Muscle of leg (tissue), 11 donors: ENCODE measurements around the gene SMCO1. TPM values are rescaled to one million over a fixed set of nuclear protein-coding genes. Genes with fewer than 3 reads are reported as not detected.
"Not testable (repeated sequence)": the region's sequence is repeated elsewhere in the genome, so short reads cannot be mapped to it uniquely, and the experiment has no call there.

Source experiments
- DNase-seq: peaks from one replicate; pipeline ENCODE4 v3.0.0; 2013
- H3K27ac ChIP-seq: one replicate; pipeline ENCODE4 v1.5.1; 2013; ENCODE audit warnings: mild to moderate bottlenecking, low read length, control low read depth
- H3K27me3 ChIP-seq: one replicate; pipeline ENCODE4 v1.6.1; 2013; ENCODE audit warnings: low read length; ENCODE audit not compliant: control insufficient read depth, insufficient read depth
- H3K36me3 ChIP-seq: one replicate; pipeline ENCODE4 v1.6.1; 2013; ENCODE audit warnings: low read length; ENCODE audit not compliant: control insufficient read depth, insufficient read depth
- H3K4me1 ChIP-seq: one replicate; pipeline ENCODE4 v1.6.1; 2013; ENCODE audit warnings: low read length; ENCODE audit not compliant: control insufficient read depth, insufficient read depth
- H3K4me3 ChIP-seq: one replicate; pipeline ENCODE4 v1.5.1; 2013; ENCODE audit warnings: low read length, control low read depth
- H3K9me3 ChIP-seq: replicated peaks from 2 replicates; pipeline ENCODE4 v1.6.1; 2013; ENCODE audit warnings: low read depth, low read length; ENCODE audit not compliant: control insufficient read depth
- WGBS: methylation state at CpG from one replicate; pipeline ENCODE4 v1.1.5; 2013; ENCODE audit warnings: missing lambda C conversion rate; ENCODE audit not compliant: insufficient coverage; 5-methylcytosine and 5-hydroxymethylcytosine counted together
- polyA plus RNA-seq, 8 donors: library from polyadenylated mRNA; unstranded; fragments of 120-200 nt; gene quantifications; one replicate each; pipeline versions ENCODE4 v1.2.1 to v1.2.3, GENCODE V29; 2013; ENCODE audit warnings: inconsistent platforms in 1 of 8, low replicate concordance in 1 of 8; ENCODE audit not compliant: insufficient read length in 8 of 8, insufficient read depth in 1 of 8
- total RNA-seq: library from RNA; stranded (reverse); fragments of 120-200 nt; gene quantifications from one replicate; pipeline ENCODE4 v1.2.4, GENCODE V29; 2013

SMCO1 gene
- total and polyA plus RNA-seq, 9 donors = 1.2 to 4.1 (median 1.8) TPM

DNA sequence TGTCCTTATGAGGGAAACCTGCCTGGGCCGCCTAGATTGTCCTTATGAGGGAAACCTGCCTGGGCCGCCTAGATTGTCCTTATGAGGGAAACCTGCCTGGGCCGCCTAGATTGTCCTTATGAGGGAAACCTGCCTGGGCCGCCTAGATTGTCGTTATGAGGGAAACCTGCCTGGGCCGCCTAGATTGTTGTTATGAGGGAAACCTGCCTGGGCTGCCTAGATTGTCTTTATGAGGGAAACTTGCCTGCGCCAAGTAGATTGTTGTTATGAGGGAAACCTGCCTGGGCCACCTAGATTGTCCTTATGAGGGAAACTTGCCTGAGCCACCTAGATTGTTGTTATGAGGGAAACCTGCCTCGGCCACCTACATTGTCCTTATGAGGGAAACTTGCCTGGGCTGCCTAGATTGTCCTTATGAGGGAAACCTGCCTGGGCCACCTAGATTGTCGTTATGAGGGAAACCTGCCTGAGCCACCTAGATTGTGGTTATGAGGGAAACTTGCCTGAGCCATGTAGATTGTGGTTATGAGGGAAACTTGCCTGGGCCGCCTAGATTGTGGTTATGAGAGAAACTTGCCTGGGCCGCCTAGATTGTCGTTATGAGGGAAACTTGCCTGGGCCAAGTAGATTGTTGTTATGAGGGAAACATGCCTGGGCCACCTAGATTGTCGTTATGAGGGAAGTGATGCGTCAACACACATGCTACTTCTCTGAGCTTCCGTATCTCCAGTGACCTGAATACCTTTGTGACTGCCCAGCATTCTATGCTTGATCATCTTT is 3.3 kb downstream of the SMCO1 start:
- H3K4me1 ChIP-seq, DNase-seq, H3K9me3 ChIP-seq, H3K4me3 ChIP-seq, H3K27ac ChIP-seq, H3K36me3 ChIP-seq, H3K27me3 ChIP-seq: not testable (repeated sequence)
- 92% methylated on average over 10 of the region's 15 CpGs for WGBS

DNA sequence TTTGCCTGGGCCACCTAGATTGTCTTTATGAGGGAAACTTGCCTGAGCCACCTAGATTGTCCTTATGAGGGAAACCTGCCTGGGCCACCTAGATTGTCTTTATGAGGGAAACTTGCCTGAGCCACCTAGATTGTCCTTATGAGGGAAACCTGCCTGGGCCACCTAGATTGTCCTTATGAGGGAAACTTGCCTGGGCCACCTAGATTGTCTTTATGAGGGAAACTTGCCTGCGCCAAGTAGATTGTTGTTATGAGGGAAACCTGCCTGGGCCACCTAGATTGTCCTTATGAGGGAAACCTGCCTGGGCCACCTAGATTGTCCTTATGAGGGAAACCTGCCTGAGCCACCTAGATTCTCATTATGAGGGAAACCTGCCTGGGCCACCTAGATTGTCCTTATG is 4.0 kb downstream of the SMCO1 start:
- not testable (repeated sequence) for H3K4me3 ChIP-seq, H3K27me3 ChIP-seq, H3K4me1 ChIP-seq, DNase-seq, H3K36me3 ChIP-seq, H3K9me3 ChIP-seq, H3K27ac ChIP-seq
- WGBS = no CpG with 5 or more reads among the region's 1 CpG

DNA sequence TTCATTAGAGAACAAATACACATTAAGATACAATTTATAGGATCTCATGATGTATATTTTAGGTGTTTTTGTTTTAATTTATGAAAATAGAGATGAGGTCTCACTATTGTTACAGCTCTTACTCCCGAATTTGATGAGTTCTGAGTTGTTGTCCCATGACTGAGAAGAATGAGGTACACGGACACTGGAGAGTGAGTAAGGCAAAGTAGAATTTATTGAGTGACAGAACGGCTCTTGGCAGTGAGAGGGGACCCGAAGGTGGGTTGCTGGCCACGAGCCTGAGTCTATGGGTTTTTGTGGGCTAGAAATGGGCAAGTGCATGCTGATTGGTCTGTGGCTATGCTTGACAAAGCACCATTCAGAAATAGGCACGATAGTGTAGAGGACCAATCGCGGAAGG is 8.5 kb downstream of the SMCO1 start:
- Histone ChIP-seq H3K4me1 (peaks cover 2% of the 10 kb centered on the region), H3K27ac (no peak overlapping the region), H3K36me3 (no peaks in the 10 kb centered on the region), H3K9me3 (peaks cover 2% of the 10 kb centered on the region), H3K27me3 (peaks cover 2% of the 10 kb centered on the region), H3K4me3 (no peak overlapping the region)
- WGBS = 84% methylated on average over 8 of the region's 8 CpGs
- DNase-seq = no peak

DNA sequence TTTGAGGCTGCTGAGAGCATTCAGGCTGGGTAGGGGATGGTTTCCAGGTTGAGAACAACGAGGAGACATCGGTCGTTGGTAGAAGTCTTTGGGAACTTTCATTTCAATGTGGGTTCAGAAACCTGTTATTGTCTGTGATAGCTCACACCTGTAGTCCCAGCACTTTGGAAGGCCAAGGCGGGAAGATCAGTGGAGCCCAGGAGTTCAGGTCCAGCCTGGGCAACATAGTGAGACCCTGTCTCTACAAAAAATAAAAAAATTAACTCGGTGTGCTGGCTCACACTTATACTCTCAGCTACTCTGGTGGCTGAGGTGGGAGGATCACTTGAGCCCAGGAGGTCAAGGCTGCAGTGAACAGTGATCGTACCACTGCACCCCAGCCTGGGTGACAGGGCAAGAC is 10.6 kb downstream of the SMCO1 start:
- Histone ChIP-seq H3K36me3 (no peaks in the 10 kb centered on the region), H3K27ac (no peak overlapping the region), H3K4me1 (peaks cover 11% of the 10 kb centered on the region), H3K4me3 (no peak overlapping the region), H3K9me3 (peaks cover 2% of the 10 kb centered on the region), H3K27me3 (peaks cover 2% of the 10 kb centered on the region)
- DNase-seq = no peak
- WGBS = 86% methylated on average over 4 of the region's 6 CpGs

DNA sequence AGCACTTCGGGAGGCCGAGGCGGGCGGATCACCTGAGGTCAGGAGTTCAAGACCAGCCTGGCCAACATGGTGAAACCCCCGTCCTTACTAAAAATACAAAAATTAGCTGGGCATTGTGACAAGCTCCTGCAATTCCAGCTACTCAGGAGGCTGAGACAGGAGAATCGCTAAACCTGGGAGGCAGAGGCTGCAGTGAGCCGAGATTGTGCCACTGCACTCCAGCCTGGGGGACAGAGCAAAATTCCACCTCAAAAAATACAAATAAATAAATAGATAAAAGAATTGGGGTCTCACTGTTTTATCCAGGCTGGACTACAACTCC is 11.1 kb downstream of the SMCO1 start:
- H3K36me3 ChIP-seq, H3K9me3 ChIP-seq, H3K27me3 ChIP-seq: not testable (repeated sequence)
- peak overlapping the region; percentile 95 for H3K4me3 ChIP-seq
- H3K27ac ChIP-seq = peak overlapping the region; percentile 97
- DNase-seq = peak; percentile 8
- peaks cover 11% of the 10 kb centered on the region for H3K4me1 ChIP-seq
- 0% methylated on average over 1 of the region's 7 CpGs for WGBS

DNA sequence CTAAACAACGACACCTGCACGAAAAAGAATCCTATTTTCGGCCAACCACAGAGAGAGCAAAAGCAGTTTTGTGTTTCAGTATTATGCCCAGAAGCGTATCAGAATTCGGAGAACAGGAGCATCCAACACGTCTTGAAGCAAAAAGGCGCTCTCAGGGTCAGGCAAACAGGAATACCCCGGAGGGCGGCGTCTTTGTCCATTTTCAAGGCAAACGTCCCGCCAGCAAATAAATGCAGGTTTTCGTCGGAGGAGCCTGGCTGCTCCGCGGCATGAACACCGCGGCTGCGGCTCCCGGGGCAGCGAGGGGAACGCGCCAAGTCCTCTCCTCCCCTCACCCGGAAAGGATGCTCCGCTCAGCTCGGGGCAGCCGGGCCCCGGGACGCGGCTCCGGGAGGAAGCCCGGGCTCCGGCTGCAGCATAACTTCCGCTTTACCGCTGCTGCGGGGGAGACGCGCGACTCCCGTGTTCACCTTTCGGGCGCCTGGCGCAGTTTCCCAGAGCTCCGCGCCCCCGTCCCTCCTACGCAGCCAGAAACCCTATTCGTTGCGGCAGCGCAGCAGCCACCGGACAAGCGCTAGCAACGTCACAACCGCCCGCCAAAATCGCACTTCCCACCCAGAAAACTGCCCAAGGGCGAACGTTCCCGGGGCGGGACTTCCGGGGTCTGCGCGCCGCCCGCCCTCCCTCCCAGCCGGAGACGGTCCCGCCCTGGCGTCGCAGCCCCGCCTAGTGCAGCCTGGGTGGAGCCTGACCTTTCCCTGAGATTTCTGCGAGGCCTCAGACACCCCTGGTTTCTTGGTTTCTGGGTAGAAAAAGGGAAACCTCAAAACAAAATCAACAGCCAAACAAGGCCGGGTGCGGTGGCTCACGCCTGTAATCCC is 11.7 kb downstream of the SMCO1 start, which contains the start of gene RNF168:
RNF168 (minus strand) TSS at position 573 of the 881 bp plus-strand sequence. CDS start 595 bp downstream, outside the sequence.
- peak; percentile 98 for DNase-seq
- H3K27ac ChIP-seq = peak within 1 kb of the TSS; percentile 97
- peaks cover 2% of the 10 kb centered on the region for H3K27me3 ChIP-seq
- H3K4me3 ChIP-seq = peak within 1 kb of the TSS; percentile 95
- peaks cover 11% of the 10 kb centered on the region for H3K4me1 ChIP-seq
- H3K9me3 ChIP-seq = peaks cover 2% of the 10 kb centered on the region
- 0% methylated on average over 57 of the region's 75 CpGs for WGBS
- peaks cover 3% of the 10 kb centered on the region for H3K36me3 ChIP-seq

DNA sequence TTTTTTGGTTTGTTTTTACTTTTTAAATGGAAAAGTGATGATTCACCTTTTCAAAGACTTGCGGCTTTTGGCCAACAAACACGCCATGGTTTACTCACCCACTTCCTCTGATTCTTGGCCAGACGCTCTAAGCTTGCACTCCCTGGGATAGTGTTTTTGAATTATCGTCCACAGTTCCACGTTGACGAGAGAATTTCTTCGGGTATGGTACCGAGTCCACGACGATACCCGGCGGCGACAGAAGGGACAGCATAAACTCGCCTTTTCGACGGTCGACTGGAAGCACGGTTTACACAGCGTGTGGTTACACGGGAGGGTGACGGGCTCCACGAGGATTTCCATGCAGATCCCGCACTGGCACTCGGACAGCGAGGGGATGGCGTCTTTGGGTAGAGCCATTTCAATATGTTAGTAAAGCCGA is 12.4 kb downstream of the SMCO1 start:
- peaks cover 3% of the 10 kb centered on the region for H3K36me3 ChIP-seq
- peaks cover 11% of the 10 kb centered on the region for H3K4me1 ChIP-seq
- peak overlapping the region; percentile 97 for H3K27ac ChIP-seq
- peaks cover 2% of the 10 kb centered on the region for H3K9me3 ChIP-seq
- under 1% methylated on average over 24 of the region's 27 CpGs for WGBS
- peak; percentile 73 for DNase-seq
- H3K27me3 ChIP-seq = peaks cover 2% of the 10 kb centered on the region
- H3K4me3 ChIP-seq = peak overlapping the region; percentile 95

DNA sequence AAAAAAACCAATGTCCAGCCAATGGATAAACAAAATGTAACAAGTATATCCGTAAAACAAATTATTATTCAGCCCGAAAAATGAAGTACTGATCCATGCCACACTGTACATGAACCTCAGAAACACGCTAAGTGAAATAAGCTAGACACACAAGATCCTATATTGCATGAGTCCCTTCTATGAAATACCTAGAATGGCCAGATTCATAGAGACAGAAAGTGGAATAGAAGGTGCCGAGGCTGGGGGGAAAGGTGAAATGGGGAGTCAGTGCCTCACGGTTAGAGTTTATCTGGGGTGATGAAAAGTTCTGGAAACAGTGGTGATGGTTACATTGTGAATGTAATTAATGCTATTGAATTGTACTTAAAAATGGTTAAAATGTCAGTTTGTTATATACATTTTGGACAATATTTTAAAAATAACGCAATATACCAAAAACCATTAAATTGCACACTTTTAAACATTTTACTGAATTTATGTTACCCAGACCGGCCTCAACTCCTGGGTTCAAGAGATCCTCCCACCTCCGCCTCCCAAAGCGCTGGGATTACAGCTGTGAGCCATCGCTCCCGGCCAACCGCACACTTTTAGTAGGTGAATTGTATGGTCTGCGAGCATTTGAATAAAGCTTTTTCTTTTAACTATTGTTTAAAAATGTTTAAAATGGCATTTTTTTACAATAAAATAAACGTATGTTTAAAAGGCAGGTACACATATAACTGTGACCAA is 13.7 kb downstream of the SMCO1 start:
- WGBS = 33% methylated on average over 1 of the region's 14 CpGs
- no peaks in the 10 kb centered on the region for H3K9me3 ChIP-seq
- H3K36me3 ChIP-seq = peaks cover 6% of the 10 kb centered on the region
- peak overlapping the region; percentile 3 for H3K27ac ChIP-seq
- H3K27me3 ChIP-seq = no peaks in the 10 kb centered on the region
- peak overlapping the region; percentile 95 for H3K4me3 ChIP-seq
- peaks cover 11% of the 10 kb centered on the region for H3K4me1 ChIP-seq
- DNase-seq = no peak

DNA sequence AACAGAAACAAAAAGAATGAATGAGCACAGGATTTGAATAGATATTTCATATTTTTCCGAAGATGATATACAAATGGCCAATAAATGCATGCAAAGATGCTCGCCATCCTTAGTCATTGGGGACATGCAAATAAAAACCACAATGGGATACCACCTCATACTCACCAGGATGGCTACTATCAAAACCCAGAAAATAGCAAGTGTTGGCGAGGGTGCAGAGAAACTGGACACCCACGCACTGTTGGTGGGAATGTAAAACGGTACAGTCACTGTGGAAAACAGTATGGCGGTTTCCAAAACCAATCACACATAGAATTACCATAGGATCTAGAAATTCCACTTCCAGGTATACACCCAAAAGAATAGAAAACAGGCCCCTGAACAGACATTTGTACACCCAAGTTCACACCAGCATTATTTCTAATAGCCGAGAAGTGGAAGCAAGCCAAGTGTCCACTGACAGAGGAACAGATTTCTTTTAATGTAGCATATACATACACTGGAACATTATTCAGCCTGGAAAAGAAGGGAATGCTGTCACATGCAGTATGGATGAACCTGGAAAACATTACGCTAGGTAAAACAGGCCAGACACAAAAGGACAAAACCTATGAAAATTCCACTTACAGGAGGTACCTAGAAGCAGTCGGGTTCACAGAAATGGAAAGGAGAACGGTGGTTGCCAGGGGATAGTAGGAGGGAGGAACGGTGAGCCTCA is 15.2 kb downstream of the SMCO1 start:
- peak overlapping the region; percentile 26 for H3K4me3 ChIP-seq
- DNase-seq = peak; percentile 11
- whole genome bisulfite sequencing = 100% methylated on average over 1 of the region's 11 CpGs
- peaks cover 11% of the 10 kb centered on the region for H3K4me1 ChIP-seq
- no peaks in the 10 kb centered on the region for H3K9me3 ChIP-seq
- H3K36me3 ChIP-seq = peaks cover 6% of the 10 kb centered on the region
- no peaks in the 10 kb centered on the region for H3K27me3 ChIP-seq
- H3K27ac ChIP-seq = no peak overlapping the region
